ENCODE results near the gene SRGAP3.

Gene SRGAP3

DNA sequence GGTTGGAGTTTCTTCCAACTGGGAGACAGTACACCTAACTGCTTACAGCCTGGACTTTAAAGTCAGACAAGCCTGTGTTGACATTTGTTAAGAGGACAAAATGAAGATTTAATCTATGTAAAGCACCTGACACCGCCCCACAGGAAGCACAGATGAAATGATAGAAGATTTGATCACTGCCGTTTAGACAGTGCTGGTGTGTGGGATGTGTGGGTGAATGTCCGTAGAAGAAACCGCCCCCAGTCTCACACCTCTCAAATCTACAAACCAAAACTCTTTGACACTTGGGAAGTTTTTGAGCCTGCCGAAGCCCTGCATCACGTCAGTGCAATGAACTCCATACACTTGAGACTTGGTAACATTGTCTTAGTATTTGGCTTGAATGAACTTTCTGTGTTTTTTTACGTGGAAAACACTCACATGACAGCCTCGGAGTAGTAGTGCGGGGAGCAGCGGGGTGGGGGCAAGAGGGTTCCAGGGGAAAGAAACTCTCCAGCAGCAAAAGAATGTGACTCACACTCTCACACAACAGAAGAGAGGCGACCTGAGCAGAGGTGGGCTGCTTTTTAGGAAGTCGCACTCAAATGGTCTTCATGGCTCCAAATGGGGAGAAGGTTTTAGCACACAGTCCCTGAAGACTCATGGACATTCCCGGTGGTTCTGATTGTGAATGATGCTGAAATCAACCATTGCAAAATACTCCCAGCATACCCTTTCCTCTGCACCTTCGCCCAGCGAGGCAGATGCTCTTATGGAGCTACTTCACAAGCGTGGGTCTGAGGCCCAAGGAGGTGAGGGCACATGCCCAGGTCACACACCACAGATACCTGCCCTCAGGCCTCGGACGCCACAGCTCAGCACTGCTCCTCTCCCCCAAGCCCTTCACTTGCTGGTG lies 79.2 kb downstream of the SRGAP3 start:
- no peak for DNase-seq

DNA sequence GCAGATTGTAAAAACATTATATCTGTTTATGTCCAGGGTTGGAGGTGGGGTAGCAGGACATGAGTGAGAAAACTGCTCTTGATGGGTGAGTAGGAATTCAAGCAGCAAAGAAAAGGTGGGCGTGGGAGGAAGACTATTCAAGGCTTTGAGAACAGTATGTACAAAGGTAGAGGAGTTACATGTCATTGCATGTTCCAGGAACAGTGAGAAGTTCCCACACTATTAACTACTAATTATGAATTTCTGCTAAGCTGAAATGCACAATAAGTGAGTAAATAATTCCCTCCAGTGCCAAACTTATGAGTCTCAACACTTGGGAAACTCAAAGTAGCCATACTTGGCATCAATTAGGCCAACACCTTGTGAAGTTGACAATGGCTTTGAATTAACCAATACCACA lies 80.1 kb downstream of the SRGAP3 start:
- no peak for DNase-seq

DNA sequence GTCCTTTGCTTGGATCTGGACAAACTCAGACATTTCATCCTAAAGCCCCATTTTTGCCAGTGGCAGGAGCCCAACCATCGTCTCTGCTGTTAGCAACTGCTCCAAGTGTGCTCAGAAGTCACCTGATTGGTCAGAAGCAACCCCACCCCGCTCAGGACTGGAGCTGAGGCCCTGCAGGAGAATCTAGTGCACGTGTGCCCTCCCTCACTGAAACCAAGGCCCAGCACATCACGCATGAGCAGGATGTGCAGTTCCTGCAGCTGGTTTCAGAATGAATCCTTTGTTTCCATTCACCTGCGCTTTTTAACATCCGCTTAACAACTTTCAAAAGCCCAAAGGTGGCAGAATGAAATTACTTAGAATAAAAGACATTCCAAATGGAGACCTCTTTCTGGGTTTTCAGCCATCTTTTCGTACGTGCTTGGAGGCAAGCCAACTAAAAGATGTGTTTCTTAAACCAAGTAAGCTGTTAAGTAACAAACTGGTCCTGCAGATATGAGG lies 81.2 kb downstream of the SRGAP3 start:
- no peak for DNase-seq

DNA sequence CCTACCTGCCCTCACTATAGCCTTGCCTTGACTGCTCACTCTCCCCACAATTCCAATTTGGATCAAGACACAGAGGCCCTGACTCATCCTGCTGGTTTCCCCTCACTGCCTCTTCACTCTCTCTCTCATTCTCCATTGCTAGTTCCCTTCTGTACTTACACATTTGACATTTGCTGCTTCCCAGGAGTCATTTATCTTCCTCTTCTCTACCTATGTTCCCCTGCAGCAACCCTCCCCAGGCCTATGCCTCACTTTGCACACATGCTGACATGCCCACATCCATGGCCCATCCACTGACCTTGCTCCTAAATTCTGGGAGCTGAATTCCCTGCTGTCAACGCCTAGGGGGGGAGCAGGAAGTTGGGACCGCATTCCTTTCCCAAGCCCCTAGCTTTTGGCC lies 82.2 kb downstream of the SRGAP3 start:
- DNase-seq = no peak

DNA sequence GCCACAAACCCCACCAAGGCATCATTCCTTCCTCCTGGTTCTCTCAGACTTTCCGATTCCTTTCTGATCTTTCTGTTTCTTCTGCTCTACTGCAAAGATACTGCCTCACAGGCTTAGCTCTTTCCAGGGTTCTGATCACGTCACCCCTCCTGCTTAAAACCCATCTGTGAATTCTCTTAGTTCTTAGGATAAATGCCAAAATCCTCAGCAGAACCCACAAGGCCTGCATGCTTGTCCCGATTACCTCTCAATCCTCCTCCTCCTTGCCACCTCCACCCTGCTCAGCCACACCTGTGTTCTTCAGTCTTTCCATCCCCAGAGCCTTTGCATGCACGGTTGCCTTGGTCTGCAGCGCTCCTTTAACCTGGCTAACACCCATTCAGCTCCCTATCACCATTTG lies 84.0 kb downstream of the SRGAP3 start:
- DNase-seq = no peak

DNA sequence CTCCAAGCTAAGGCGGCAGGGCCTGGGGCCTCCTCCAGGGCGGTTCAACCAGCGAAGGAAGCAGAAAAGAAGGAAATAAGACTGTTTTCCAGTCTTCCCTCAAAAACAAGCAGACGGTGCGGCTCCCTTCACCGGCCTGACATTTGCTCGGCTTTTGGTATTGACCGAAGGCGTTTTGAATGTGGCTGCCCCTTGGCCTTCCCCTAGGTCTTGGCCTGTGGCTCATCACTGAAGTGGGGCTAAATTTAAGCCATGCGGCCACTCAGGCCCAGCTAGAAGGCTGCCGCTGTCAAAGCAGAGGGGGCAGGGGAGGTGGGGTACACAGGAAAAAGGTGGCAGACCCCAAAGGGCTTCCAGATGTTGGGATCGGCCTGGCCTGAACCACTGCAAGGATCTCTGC lies 86.2 kb downstream of the SRGAP3 start:
- no peak for DNase-seq

DNA sequence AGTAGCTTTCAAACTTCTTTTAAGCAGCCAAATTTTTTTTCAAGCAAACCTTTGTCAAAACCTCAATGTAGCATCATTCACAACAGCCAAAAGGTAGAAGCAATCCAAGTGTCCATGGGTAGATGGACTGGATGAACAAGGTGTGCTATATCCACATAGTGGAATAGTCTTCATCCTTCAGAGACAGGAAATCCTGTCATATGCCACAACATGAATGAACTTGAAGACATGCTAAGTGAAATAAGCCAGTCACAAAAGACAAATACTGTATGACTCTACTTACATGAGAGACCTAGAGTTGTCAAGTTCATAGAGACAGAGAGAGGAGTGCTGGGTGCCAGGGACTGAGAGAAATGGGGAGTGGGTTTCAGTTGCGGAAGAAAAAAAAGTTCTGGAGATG lies 87.6 kb downstream of the SRGAP3 start:
- no peak for DNase-seq

DNA sequence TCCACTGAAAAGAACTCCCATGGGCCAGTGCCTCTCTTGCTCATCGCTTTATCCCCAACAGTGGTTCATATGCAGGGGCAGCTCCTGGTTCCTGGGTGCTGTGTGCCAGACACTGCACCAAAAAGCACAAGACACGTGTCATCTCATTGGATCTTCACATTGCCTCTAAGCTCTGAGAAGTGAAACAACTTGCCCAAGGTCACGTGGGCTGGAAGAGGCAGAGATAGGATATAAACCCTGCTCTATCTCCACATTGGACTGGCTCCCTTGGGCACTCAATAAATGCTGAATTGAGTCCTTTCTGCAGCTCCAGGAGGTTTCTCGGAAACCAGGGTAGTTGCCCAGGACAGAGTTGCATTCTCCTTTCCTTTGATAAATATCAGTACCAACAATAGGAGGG lies 88.1 kb downstream of the SRGAP3 start:
- no peak for DNase-seq

DNA sequence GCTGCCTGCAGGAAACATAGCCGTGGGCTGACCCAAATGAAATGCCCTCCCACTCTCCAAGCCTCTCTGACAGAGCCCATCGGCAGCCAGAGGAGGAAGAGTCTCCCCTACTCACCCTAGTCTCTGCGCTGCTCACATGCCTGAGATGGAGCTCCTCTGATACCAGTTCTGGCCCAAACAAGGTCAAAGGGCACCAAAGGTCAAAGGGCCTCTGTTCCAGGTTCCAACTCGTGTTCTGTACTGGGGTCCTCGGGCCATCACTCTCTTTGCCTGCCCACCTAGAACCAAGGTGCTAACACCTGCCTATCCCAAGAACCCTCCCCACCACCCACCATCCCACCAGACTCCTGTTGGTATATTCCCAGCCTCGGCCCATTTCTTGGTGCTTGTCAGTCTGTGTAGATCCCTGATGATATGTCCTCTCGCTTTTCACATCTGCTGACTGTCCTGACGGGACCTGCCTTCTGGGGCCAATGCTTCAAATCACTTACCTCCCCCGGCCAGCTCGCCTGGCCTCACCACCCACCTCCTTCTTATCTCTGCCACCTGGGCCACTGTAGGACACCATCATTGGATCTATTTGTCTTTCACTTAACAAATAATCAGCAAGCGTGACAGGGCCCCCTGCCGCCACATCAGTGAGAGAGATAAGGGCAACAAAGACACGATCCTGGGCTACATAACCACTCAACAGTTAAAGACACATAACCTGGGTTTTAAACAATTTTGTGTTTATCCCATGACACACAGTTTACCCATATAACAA lies 90.4 kb downstream of the SRGAP3 start:
- no peak for DNase-seq

DNA sequence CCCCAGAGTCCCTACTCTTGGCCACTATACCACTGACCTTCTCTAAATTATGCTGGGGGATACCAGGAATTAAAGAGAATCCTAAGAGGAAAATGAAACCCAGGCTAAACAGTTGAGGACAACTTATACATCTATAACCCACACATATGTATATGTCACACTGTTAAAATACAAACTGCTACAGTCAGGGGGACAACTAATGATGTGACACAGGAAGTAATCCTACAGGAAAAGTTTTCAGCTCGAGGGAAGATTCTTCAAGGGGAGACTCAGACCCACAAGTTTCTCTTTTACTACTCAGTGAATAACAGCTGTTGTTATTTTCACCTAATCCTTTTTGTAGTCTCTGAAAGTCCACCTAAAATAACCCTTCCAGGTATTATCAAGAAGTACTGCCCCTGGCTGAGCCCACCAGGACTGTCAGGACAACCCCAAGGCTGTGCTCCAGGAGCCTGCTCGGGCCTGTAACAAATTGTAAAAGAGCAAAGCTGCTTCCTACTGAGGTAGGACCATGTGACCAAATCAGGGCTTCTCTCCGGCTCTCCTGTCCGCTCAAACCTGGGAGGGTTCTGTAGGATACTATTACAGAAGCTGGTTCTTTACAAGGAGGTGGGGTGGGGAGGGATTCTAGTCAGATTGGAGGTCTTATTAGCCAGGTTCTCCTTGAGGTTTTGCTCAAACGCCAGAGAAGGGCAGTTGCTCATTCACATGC lies 91.6 kb downstream of the SRGAP3 start:
- DNase-seq = peak; percentile 12

DNA sequence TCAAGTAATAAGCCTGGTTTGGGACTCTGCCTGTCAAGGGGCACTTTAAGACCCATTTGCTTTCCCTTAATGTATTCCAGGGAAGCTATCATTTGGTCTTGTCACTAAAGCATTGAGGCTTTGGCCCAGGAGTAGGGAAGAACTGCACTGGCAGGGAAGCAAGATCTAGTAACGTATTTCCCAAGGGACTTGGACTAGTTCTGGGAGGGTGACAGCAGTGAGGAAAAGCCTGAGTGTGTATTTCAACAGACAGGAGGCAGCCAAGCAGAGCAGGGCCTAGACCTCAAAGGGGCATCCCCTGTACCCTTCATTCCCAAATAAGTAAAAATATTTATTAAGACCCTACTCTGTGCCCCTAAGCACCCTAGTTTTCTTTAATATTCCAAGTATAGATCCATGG lies 92.8 kb downstream of the SRGAP3 start:
- peak; percentile 5 for DNase-seq

DNA sequence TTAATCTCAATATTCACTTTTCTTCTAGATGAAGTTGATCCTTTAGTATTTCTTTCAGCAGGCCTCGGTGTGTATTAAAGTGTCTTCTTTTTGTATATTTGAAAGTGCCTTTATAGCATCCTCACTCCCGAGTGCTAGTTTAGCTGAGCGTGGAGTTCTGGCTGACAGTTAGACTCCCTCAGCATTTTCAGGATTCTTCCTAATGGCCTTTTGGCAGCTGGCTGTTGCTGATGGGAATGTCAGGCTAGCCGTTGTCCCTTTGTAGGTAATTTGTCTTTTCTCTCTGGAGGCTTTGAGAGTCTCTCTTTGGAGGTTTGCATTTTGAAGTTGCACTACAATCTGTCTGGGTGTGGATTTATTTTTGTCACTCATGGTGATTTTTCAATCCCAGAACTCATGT lies 94.4 kb downstream of the SRGAP3 start:
- DNase-seq = no peak

DNA sequence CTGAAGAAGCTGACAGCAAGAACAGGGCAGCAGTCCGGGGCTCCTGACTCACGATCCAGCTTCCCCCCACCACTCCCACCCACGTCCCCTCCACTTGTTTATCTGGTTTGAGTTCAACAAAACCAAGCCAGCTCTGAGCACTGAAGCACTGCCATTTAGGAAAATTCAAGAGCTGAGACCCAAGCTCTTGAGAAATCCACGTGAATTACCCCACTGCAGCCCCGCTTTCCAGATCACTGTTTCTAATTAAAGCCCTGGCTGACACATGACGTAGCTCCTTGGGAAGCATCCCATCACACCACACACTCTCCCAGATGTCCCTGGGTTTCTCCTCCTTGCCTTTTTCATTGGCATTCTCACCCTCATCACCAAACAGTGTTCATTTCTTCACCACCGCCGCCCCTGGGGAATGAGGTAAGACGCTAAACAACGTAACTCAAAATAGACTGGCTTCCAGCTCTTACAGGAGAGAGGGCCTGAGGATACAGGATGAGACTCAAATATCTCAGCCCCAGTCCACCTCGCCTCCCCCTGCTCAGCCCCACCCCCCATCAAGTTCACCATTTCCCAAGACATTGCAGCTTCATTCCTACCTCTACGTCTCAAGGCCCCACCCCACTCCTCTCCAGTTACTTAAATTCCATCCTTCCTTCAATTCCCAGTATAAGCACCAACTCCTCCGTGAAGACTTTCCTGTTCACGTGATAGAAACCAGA lies 95.4 kb downstream of the SRGAP3 start:
- no peak for DNase-seq

DNA sequence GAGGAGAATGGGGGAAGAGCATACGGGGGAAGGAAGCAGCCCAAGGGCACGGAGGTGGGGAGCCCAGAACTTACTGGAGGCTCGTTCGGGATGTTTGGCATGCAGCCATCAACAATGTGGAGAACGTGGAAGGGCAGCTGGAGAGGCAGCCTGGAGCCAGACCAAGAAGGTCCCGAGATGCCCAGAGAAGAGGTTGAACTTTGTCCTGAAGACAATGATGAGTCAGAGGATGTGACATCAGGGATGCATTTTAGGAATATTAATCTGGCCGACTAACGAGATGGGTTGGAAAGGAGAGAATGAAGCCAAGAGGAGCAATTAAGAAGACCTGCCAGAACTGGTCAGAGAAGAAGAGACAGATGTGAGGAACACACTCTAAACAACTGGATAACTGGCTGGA lies 98.2 kb downstream of the SRGAP3 start:
- no peak for DNase-seq

DNA sequence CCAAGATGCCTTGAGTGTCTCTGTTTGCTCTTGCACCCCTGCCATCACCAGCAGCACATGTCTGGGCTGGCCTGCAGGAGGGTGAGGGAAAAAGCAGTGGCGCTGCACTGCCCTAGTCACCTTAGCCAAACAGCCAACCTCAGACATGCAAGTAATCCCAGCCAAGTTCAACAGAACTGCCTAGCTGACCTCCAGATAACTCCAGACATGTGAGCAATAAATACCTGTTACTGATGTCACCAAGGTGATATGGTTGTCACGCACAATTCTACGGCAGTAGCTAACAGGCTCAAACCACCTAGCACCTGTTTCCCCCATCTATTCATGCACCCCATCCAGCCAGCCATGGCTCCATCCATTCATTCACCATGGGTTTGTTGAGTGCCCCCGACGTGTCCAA lies 99.9 kb downstream of the SRGAP3 start:
- DNase-seq = no peak

DNA sequence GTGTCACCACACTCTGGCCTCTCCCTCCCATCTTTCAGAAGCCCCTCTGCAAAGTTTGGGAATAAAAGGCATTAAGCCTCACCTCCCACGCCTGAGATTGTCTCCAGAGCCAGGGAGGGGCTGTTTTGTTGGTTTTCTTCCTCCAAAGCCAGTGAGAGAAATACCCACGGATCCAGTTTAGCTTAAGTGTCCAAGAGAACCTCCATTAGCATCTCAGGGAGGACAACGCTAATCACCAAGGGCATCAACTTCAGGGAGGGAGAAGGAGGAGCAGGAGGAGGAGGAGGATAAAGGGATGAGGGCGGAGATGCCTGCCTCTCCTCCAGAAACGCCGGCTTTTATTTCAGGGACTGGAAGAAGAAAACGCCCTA lies 101.6 kb downstream of the SRGAP3 start:
- no peak for DNase-seq

DNA sequence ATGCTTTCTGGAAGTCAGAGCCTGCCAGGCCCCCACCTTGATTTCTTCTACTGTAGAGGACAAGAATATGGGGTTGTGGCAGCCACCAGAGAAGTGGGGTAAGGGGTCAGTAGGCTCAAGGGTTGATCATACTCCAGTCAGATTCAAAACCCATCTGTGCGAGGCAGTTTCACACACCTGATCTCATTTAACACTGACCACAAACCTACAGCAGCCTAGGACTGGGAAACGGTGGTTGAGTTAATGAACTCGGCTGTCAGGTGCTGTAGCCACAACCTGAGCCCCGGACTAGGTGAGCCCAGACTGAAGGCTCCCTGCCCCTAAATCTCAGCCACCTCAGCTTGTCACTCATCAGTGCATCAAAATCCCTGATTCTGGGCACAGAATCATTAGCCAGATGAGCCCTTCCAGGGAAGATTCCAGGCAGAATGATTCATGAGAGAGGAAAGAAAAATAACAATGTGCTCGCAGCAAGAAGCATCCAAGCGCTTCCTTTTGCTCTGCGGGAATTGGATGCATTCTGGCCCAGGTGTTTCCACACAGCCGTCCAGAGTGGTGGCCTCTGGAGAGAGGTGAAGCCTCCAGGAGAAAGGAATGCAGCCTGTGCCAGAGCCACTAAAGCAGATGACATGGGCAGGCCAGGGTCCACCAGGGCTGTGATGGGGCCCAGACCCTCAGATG lies 102.1 kb downstream of the SRGAP3 start:
- DNase-seq = no peak

DNA sequence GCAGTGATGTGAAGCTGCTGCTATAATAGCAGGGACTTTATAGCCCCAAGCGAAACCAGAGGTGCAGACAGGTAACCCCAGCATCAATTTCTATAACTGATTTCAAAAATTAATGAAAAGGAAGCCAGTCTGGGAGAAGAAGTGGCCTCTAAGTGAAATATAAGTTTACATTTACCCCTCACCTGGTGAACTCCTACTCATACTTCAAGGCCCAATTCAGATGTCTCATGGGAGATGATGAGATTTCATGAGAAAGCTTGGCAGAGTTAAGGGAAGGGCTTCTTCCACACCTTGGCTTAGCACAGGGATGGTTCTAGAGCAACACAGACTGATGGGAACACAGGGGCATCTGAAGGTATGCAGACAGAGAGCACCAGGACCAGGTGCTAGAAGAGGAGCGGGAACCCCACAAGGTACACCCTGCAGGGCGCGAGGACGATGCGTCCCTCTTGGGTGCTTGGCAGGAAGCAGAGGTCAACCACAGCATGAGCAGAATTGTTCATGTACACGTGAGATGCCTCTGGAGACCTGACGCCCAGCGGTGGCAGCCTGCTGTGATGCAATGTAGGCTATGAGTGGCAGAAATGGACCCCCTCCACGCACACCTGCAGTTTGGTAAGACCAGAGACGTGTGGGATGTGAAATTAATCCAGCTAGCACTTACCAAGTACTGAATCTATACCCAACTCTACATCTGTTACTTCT lies 102.9 kb downstream of the SRGAP3 start:
- no peak for DNase-seq

DNA sequence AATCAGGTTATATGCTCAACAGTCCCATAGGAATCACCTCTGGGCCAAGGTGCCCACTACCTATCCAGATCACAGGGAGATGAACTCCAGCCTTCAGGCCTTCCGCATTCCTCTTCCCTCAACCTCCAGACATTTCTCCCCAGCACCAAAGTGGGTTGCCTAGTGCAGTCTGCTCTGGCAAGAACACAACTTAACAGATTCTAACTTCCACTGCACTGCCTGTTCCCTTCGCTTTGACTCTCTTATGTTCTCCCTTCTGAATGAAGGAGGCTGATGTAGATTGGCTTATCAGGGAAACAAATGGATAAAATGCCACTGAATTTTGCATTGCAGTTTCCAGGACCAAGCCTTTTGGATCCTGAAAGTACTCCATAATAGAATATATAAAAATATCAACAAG lies 106.3 kb downstream of the SRGAP3 start:
- no peak for DNase-seq

DNA sequence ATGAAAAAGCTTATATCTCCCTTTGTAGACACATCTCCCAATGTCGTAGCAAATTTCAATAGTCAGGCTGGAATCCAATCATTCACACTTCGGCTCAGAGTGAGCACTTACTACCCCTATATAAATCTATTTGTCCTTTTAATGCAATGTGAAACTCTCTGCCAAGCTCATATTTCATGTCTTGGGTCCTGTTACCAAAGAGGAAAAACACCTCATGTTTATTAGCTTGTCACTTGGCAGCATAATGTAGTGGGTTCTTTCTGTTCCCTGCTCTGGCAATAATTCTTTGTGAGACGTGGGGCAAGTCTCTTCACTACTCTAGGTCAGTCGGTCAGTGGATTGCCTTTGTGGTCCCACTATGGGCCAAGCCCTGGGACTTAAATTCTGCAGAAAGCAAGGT lies 107.1 kb downstream of the SRGAP3 start:
- no peak for DNase-seq

DNA sequence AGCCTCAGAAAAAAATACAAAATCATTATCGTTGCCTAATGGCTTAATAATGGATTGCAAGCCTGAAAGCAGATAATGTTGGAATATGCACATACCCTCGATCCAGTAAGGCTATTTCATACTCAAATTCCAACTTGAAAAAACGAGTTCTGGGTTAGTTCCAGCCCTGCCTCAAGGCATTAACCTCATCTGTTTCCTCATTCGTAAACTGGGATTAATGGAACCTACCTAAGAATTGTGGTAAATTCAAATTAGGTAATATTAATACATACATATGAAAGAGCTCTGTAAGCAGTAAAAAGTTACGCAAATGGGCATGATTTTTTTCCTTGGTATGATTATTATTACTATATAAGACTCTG lies 107.5 kb downstream of the SRGAP3 start:
- DNase-seq = no peak

DNA sequence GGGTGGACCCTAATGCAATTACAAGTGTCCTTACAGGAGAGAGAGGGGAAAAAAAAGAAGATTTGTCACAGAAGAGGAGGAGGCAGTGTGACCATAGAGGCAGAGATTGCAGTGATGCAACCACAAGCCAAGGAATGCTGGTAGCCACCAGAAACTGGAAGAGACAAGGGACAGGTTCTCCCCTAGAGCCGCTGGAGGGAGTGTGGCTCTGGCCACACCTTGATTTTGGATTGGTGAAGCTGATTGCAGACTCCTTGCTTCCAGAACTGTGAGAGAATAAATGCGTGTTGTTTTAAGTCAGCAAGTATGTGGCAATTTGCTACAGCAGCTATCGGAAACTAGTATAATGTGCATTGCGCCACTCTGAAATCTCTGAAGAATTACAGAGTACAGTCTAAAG lies 110.1 kb downstream of the SRGAP3 start:
- DNase-seq = no peak
